ENCODE data around the gene EFCAB11. TPM values are rescaled to one million over a fixed set of nuclear protein-coding genes. Genes with fewer than 3 reads are reported as not detected.

EFCAB11 gene
- total RNA-seq, 1 experiment from 2014 or later = 15.5 TPM

GRCh38 chr14:89884761-89885160, 69.8 kb downstream of the EFCAB11 start (continued):
- TF ChIP-seq OVOL2 (CRISPR knock-in tag; IDR thresholded peaks at IDR 0.05; ENCODE audit: borderline replicate concordance) (no peak), ARID4B (CRISPR knock-in tag; IDR thresholded peaks at IDR 0.05; ENCODE audit: borderline replicate concordance) (no peak), SOX15 (CRISPR knock-in tag; IDR thresholded peaks at IDR 0.05) (no peak), NR2C2 (CRISPR knock-in tag; IDR thresholded peaks at IDR 0.05) (no peak)

DNA sequence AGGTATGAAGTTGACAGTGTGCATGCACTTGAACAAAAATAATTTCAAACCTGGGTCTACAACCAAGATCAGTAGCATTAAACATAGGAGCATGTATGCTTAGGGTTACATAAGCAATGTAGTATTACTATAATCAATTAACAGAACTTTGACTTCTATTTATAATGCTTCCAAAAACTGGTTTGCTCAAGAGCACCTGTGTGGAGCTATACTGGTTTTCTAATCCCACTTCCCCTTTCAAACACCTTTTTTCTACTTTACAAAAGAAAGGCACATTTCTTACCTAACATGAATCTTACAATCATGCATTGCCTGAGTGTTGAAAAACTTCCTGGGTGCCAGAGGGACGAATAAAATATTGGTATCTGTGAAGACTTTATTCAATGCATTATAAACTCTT, 72.7 kb downstream of the EFCAB11 start:
- ChIA-PET CTCF (no interaction called here), POLR2A (no interaction called here)
- Mint-ChIP-seq H3K4me1 (peaks cover 7% of the 10 kb centered on the region), H3K27ac (no peak overlapping the region), H3K36me3 (no peaks in the 10 kb centered on the region), H3K4me3 (no peak overlapping the region), H3K9me3 (peaks cover 5% of the 10 kb centered on the region), H3K27me3 (ENCODE audit: low read depth) (no peaks in the 10 kb centered on the region)
- ATAC-seq (no peak), DNase-seq (ENCODE audit: low spot score) (no peak)
- TF ChIP-seq ATF6 (CRISPR knock-in tag; IDR thresholded peaks at IDR 0.05) (no peak), E2F4 (CRISPR knock-in tag; IDR thresholded peaks at IDR 0.05; ENCODE audit: borderline replicate concordance, low read depth) (no peak), ESRRA (CRISPR knock-in tag; IDR thresholded peaks at IDR 0.05; ENCODE audit: borderline replicate concordance) (no peak), AR (CRISPR knock-in tag; IDR thresholded peaks at IDR 0.05) (no peak), ZNF317 (CRISPR knock-in tag; IDR thresholded peaks at IDR 0.05; ENCODE audit: borderline replicate concordance, low read depth) (no peak), FOXP1 (CRISPR knock-in tag; IDR thresholded peaks at IDR 0.05; ENCODE audit: borderline replicate concordance) (no peak), PREB (CRISPR knock-in tag; IDR thresholded peaks at IDR 0.05; ENCODE audit: borderline replicate concordance) (no peak), EMX1 (CRISPR knock-in tag; IDR thresholded peaks at IDR 0.05) (no peak), ARID4B (CRISPR knock-in tag; IDR thresholded peaks at IDR 0.05; ENCODE audit: borderline replicate concordance) (no peak), NR1H2 (CRISPR knock-in tag; IDR thresholded peaks at IDR 0.05) (no peak), AFF4 (CRISPR knock-in tag; IDR thresholded peaks at IDR 0.05; ENCODE audit: borderline replicate concordance) (no peak), ZNF232 (CRISPR knock-in tag; IDR thresholded peaks at IDR 0.05) (no peak)
